Measurements from ENCODE around the gene REV3L. TPM values are rescaled to one million over a fixed set of nuclear protein-coding genes. Genes with fewer than 3 reads are reported as not detected.

The REV3L gene
- total and polyA plus RNA-seq, 2 of the 13 experiments (the other 11 are each of a cell fraction or from before 2014, with no cell fraction given), result 12.8 to 31.3 TPM

DNA sequence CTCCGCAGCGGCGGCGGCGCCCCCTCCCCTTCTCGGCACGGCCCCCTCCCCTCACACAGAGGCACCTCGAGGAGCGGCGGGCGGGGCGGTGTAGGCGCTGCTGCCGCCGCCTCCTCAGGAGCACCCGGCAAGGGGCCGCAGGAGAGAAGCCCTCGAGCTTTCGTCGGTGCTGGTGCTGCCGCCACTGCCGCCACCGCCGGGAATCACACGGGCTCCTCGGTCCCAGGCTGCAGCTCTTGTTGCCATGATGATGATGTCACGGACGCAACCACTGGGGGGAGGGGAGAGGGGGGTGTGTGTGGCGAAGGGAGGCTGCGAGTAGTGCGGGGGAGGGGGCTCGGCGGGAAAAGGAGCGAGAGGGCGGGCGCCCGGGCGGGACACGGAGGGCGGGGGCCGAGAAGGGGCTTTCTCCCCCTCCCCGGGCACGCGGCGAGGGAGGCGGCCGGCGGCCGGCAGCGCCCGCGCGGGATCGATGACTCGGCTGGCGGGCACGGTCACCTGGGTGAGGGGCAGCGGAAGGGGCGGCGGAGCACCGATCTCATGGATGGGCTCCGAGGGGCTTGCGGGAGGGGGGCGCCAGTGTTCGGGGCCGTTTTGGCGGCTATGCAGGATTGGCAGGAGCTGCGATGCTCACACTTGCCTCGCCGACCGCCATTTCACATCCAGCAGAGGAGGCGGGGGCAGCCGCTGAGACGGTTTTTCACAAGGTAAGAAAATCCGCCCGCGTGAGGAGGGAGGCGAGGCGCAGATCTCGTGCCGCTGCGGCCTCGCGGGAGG lies at the start of gene REV3L (continued):
- TF ChIP-seq, protein P1, sequence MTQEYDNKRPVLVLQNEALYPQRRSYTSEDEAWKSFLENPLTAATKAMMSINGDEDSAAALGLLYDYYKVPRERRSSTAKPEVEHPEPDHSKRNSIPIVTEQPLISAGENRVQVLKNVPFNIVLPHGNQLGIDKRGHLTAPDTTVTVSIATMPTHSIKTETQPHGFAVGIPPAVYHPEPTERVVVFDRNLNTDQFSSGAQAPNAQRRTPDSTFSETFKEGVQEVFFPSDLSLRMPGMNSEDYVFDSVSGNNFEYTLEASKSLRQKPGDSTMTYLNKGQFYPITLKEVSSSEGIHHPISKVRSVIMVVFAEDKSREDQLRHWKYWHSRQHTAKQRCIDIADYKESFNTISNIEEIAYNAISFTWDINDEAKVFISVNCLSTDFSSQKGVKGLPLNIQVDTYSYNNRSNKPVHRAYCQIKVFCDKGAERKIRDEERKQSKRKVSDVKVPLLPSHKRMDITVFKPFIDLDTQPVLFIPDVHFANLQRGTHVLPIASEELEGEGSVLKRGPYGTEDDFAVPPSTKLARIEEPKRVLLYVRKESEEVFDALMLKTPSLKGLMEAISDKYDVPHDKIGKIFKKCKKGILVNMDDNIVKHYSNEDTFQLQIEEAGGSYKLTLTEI (CRISPR knock-in tag; conservative IDR thresholded peaks at IDR 0.05), result no peak
- TF ChIP-seq, protein P2, sequence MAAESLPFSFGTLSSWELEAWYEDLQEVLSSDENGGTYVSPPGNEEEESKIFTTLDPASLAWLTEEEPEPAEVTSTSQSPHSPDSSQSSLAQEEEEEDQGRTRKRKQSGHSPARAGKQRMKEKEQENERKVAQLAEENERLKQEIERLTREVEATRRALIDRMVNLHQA (CRISPR knock-in tag; IDR thresholded peaks at IDR 0.05), result no peak
- TF ChIP-seq, protein P3, sequence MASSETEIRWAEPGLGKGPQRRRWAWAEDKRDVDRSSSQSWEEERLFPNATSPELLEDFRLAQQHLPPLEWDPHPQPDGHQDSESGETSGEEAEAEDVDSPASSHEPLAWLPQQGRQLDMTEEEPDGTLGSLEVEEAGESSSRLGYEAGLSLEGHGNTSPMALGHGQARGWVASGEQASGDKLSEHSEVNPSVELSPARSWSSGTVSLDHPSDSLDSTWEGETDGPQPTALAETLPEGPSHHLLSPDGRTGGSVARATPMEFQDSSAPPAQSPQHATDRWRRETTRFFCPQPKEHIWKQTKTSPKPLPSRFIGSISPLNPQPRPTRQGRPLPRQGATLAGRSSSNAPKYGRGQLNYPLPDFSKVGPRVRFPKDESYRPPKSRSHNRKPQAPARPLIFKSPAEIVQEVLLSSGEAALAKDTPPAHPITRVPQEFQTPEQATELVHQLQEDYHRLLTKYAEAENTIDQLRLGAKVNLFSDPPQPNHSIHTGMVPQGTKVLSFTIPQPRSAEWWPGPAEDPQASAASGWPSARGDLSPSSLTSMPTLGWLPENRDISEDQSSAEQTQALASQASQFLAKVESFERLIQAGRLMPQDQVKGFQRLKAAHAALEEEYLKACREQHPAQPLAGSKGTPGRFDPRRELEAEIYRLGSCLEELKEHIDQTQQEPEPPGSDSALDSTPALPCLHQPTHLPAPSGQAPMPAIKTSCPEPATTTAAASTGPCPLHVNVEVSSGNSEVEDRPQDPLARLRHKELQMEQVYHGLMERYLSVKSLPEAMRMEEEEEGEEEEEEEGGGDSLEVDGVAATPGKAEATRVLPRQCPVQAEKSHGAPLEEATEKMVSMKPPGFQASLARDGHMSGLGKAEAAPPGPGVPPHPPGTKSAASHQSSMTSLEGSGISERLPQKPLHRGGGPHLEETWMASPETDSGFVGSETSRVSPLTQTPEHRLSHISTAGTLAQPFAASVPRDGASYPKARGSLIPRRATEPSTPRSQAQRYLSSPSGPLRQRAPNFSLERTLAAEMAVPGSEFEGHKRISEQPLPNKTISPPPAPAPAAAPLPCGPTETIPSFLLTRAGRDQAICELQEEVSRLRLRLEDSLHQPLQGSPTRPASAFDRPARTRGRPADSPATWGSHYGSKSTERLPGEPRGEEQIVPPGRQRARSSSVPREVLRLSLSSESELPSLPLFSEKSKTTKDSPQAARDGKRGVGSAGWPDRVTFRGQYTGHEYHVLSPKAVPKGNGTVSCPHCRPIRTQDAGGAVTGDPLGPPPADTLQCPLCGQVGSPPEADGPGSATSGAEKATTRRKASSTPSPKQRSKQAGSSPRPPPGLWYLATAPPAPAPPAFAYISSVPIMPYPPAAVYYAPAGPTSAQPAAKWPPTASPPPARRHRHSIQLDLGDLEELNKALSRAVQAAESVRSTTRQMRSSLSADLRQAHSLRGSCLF (CRISPR knock-in tag; IDR thresholded peaks at IDR 0.05; ENCODE audit: borderline replicate concordance), result no peak
- TF ChIP-seq, protein P4, sequence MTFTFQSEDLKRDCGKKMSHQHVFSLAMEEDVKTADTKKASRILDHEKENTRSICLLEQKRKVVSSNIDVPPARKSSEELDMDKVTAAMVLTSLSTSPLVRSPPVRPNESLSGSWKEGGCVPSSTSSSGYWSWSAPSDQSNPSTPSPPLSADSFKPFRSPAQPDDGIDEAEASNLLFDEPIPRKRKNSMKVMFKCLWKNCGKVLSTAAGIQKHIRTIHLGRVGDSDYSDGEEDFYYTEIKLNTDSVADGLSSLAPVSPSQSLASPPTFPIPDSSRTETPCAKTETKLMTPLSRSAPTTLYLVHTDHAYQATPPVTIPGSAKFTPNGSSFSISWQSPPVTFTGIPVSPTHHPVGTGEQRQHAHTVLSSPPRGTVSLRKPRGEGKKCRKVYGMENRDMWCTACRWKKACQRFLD (CRISPR knock-in tag; IDR thresholded peaks at IDR 0.05; ENCODE audit: borderline replicate concordance), result peak; percentile 48; the same call in 1 of the 2 replicates
- TF ChIP-seq, protein P5, sequence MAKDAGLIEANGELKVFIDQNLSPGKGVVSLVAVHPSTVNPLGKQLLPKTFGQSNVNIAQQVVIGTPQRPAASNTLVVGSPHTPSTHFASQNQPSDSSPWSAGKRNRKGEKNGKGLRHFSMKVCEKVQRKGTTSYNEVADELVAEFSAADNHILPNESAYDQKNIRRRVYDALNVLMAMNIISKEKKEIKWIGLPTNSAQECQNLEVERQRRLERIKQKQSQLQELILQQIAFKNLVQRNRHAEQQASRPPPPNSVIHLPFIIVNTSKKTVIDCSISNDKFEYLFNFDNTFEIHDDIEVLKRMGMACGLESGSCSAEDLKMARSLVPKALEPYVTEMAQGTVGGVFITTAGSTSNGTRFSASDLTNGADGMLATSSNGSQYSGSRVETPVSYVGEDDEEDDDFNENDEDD (CRISPR knock-in tag; IDR thresholded peaks at IDR 0.05; ENCODE audit: borderline replicate concordance), result peak; percentile 84; the same call in 1 of the 2 replicates

All from HepG2 (cell line).